Lower lobe of right lung (tissue), 2 donors: ENCODE results near the gene CSMD2. TPM values are rescaled to one million over a fixed set of nuclear protein-coding genes. Genes with fewer than 3 reads are reported as not detected.

Source experiments
- ATAC-seq, 2 donors: fragments of 200-7000 bp; cut with Tn5 transposase; one replicate each; pipeline ENCODE4 v1.9.1; 2020 to 2022; ENCODE audit warnings: mild to moderate bottlenecking in 2 of 2, moderate library complexity in 2 of 2
- DNase-seq: peaks from one replicate; pipeline ENCODE4 v3.0.0-alpha.2; 2020
- H3K27ac ChIP-seq: fragments of 200-600 bp; one replicate; pipeline ENCODE4 v1.8.0; 2022
- H3K27me3 ChIP-seq: fragments of 200-600 bp; one replicate; pipeline ENCODE4 v1.8.0; 2022; ENCODE audit warnings: low read depth
- H3K36me3 ChIP-seq: fragments of 200-600 bp; one replicate; pipeline ENCODE4 v1.8.0; 2022; ENCODE audit warnings: mild to moderate bottlenecking
- H3K4me1 ChIP-seq: fragments of 200-600 bp; one replicate; pipeline ENCODE4 v1.8.0; 2022
- H3K4me3 ChIP-seq: fragments of 200-600 bp; one replicate; pipeline ENCODE4 v1.8.0; 2022; ENCODE audit warnings: mild to moderate bottlenecking
- H3K9me3 ChIP-seq: fragments of 200-600 bp; one replicate; pipeline ENCODE4 v1.8.0; 2022
- intact Hi-C: fragments of 100-400 bp; cut with DNase I; formaldehyde crosslinking; loops from one replicate; pipeline ENCODE4 v1.11.0; 2022
- total RNA-seq: library from RNA; stranded (reverse); fragmentation: NEBNext Ultra II Directional; extraction: Animal tissue kit (Norgen Biotek cat#: 25700); gene quantifications from one replicate; pipeline ENCODE4 v1.2.1, GENCODE V29; 2021
- TF ChIP-seq, protein P1 (sequence below): fragments of 200-600 bp; IDR thresholded peaks from one replicate; pipeline ENCODE4 v1.8.0; 2022; ENCODE audit warnings: antibody characterized with exemption, mild to moderate bottlenecking
- donor health status: DM: no; HTN: yes; CAD: no; lungs with severe emphysema.

CSMD2 gene
- total RNA-seq, 1 donor from 2014 or later, result 1.1 TPM

DNA sequence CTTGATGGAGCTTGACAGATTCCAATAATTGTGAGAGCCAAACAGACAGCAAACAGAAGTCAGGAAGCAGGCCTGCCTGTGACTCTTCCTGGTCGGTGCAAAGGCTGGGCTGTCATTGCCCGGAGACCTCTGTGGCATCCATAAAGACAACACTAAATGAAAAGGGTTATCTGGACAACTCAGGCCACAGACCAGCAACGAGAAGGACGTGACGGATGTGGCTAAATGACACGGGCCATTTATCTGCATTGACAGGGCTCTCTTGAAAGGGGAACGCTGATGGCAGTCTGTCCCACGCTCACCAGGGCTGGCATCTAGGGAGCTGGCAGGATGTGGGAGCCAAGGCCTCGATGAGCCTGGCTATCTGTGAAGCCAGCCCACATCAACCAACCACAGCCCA, 266.1 kb downstream of the CSMD2 start:
- Histone ChIP-seq H3K9me3 (no peaks in the 10 kb centered on the region), H3K27ac (no peak overlapping the region), H3K27me3 (no peaks in the 10 kb centered on the region), H3K4me3 (no peak overlapping the region), H3K4me1 (no peaks in the 10 kb centered on the region), H3K36me3 (no peaks in the 10 kb centered on the region)
- ATAC-seq, result no peak
- DNase-seq, result no peak
- TF ChIP-seq, protein P1, sequence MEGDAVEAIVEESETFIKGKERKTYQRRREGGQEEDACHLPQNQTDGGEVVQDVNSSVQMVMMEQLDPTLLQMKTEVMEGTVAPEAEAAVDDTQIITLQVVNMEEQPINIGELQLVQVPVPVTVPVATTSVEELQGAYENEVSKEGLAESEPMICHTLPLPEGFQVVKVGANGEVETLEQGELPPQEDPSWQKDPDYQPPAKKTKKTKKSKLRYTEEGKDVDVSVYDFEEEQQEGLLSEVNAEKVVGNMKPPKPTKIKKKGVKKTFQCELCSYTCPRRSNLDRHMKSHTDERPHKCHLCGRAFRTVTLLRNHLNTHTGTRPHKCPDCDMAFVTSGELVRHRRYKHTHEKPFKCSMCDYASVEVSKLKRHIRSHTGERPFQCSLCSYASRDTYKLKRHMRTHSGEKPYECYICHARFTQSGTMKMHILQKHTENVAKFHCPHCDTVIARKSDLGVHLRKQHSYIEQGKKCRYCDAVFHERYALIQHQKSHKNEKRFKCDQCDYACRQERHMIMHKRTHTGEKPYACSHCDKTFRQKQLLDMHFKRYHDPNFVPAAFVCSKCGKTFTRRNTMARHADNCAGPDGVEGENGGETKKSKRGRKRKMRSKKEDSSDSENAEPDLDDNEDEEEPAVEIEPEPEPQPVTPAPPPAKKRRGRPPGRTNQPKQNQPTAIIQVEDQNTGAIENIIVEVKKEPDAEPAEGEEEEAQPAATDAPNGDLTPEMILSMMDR, result no peak
- intact Hi-C loops, result no loop called here

GRCh38 chr1:33898406-33898805, 266.6 kb downstream of the CSMD2 start:
- Histone ChIP-seq H3K4me1 (no peaks in the 10 kb centered on the region), H3K36me3 (no peaks in the 10 kb centered on the region), H3K27me3 (no peaks in the 10 kb centered on the region), H3K9me3 (no peaks in the 10 kb centered on the region), H3K27ac (no peak overlapping the region), H3K4me3 (no peak overlapping the region)
- DNase-seq, result no peak
- TF ChIP-seq, protein P1, result no peak
- ATAC-seq, result no peak
- intact Hi-C loops, result no loop called here

GRCh38 chr1:33897092-33897725, 267.8 kb downstream of the CSMD2 start:
- no peaks in the 10 kb centered on the region for H3K27me3 ChIP-seq
- TF ChIP-seq, protein P1, result no peak
- H3K27ac ChIP-seq, result no peak overlapping the region
- H3K9me3 ChIP-seq, result no peaks in the 10 kb centered on the region
- DNase-seq (no peak), ATAC-seq (no peak)
- no peak overlapping the region for H3K4me3 ChIP-seq
- intact Hi-C loops, result no loop called here
- H3K4me1 ChIP-seq, result no peaks in the 10 kb centered on the region
- H3K36me3 ChIP-seq, result no peaks in the 10 kb centered on the region

DNA sequence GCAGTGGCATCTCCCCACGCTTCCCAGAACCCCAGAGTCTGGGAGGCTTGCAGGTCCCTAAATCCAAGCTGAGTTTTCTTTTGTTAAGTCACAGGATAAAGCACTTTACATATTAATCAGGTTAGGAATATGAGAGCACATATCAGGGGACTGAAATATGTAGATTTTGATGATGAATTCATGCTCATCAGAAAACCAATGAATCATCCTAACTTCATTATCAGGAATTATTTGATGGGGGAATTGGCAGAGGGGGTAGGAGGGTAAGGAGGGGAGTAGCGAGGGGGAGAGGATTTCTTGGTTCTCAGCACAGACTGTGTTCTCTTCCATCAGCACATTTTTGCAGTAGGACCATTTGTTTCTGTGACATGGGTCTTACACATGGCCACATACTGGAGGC, 269.1 kb downstream of the CSMD2 start:
- no peak for ATAC-seq
- no peaks in the 10 kb centered on the region for H3K27me3 ChIP-seq

GRCh38 chr1:33895396-33895795, 269.6 kb downstream of the CSMD2 start:
- Histone ChIP-seq H3K27me3 (no peaks in the 10 kb centered on the region), H3K27ac (no peak overlapping the region), H3K4me3 (no peak overlapping the region), H3K36me3 (no peaks in the 10 kb centered on the region), H3K4me1 (no peaks in the 10 kb centered on the region), H3K9me3 (no peaks in the 10 kb centered on the region)
- no peak for DNase-seq
- TF ChIP-seq, protein P1, result no peak
- ATAC-seq, result no peak
- intact Hi-C loops, result no loop called here

More for the DNA sequence above, 269.1 kb downstream of the CSMD2 start:
- H3K4me3 ChIP-seq, result no peak overlapping the region
- intact Hi-C loops, result no loop called here
- no peaks in the 10 kb centered on the region for H3K36me3 ChIP-seq
- no peak for DNase-seq
- TF ChIP-seq, protein P1, result no peak
- no peaks in the 10 kb centered on the region for H3K4me1 ChIP-seq
- H3K9me3 ChIP-seq, result no peaks in the 10 kb centered on the region
- H3K27ac ChIP-seq, result no peak overlapping the region
